Astrocyte (in vitro differentiated cells and primary cell): ENCODE data around the gene CCDC157. TPM values are rescaled to one million over a fixed set of nuclear protein-coding genes. Genes with fewer than 3 reads are reported as not detected.
A peak's percentile ranks its signal among the peaks of the same experiment; 100 is the strongest.

ENCODE experiments used
- DNase-seq: peaks from one replicate; pipeline ENCODE4 v3.0.0-alpha.2; 2010; ENCODE audit warnings: low read depth
- FAIRE-seq: peaks from 2 replicates; lab custom pipeline; 2011; peaks lifted over from hg19 to GRCh38; lab: Jason Lieb, UNC
- H2AFZ ChIP-seq: 2 replicates; pipeline ENCODE4 v1.6.0; 2012; ENCODE audit warnings: low read depth, low read length, inconsistent platforms
- H3K27ac ChIP-seq: 2 replicates; pipeline ENCODE4 v1.5.1; 2011; ENCODE audit warnings: low read depth, low read length, inconsistent platforms
- H3K27me3 ChIP-seq: 2 replicates; pipeline ENCODE4 v1.6.0; 2011; ENCODE audit warnings: low read length, inconsistent platforms; ENCODE audit not compliant: insufficient read depth
- H3K36me3 ChIP-seq: 2 replicates; pipeline ENCODE4 v1.5.1; 2011; ENCODE audit warnings: low read length, inconsistent platforms; ENCODE audit not compliant: insufficient read depth
- H3K4me1 ChIP-seq: 2 replicates; pipeline ENCODE4 v1.5.1; 2011; ENCODE audit warnings: low read length, inconsistent platforms; ENCODE audit not compliant: insufficient read depth
- H3K4me2 ChIP-seq: 2 replicates; pipeline ENCODE4 v1.6.0; 2012; ENCODE audit warnings: low read length, inconsistent platforms
- H3K4me3 ChIP-seq: 2 replicates; pipeline ENCODE4 v1.5.1; 2011; ENCODE audit warnings: low read depth, mild to moderate bottlenecking, low read length, inconsistent platforms; ENCODE audit not compliant: insufficient read depth
- H3K79me2 ChIP-seq: 2 replicates; pipeline ENCODE4 v1.6.0; 2012; ENCODE audit warnings: mild to moderate bottlenecking, low read length, inconsistent platforms; ENCODE audit not compliant: insufficient read depth
- H3K9ac ChIP-seq: 2 replicates; pipeline ENCODE4 v1.6.0; 2012; ENCODE audit warnings: mild to moderate bottlenecking, low read length, inconsistent platforms
- H3K9me3 ChIP-seq: 2 replicates; pipeline ENCODE4 v1.5.1; 2012; ENCODE audit warnings: low read depth, mild to moderate bottlenecking, low read length, inconsistent platforms; ENCODE audit not compliant: insufficient read depth
- H4K20me1 ChIP-seq: 2 replicates; pipeline ENCODE4 v1.6.0; 2012; ENCODE audit warnings: low read length, inconsistent platforms; ENCODE audit not compliant: insufficient read depth
- H3K27ac Mint-ChIP-seq: one replicate; pipeline ENCODE4 v1.8.0; 2021; ENCODE audit warnings: mild to moderate bottlenecking, mixed read lengths; ENCODE audit not compliant: unreplicated experiment
- H3K27me3 Mint-ChIP-seq: one replicate; pipeline ENCODE4 v1.8.0; 2021; ENCODE audit warnings: low read depth, mixed read lengths; ENCODE audit not compliant: unreplicated experiment
- H3K36me3 Mint-ChIP-seq: one replicate; pipeline ENCODE4 v1.8.0; 2021; ENCODE audit warnings: low read depth, mixed read lengths; ENCODE audit not compliant: unreplicated experiment
- H3K4me1 Mint-ChIP-seq: one replicate; pipeline ENCODE4 v1.8.0; 2021; ENCODE audit warnings: low read depth, mixed read lengths; ENCODE audit not compliant: unreplicated experiment
- H3K4me3 Mint-ChIP-seq: one replicate; pipeline ENCODE4 v1.8.0; 2021; ENCODE audit warnings: mild to moderate bottlenecking, moderate library complexity, mixed read lengths; ENCODE audit not compliant: unreplicated experiment
- H3K9me3 Mint-ChIP-seq: one replicate; pipeline ENCODE4 v1.8.0; 2021; ENCODE audit warnings: mild to moderate bottlenecking, mixed read lengths; ENCODE audit not compliant: unreplicated experiment
- EZH2 ChIP-seq: IDR thresholded peaks from 2 replicates; pipeline ENCODE4 v1.6.1; 2012; ENCODE audit warnings: mild to moderate bottlenecking, low read length, inconsistent platforms; ENCODE audit not compliant: insufficient read depth
- total RNA-seq: library from RNA; stranded (reverse); gene quantifications from 2 replicates; pipeline ENCODE4 v1.2.1, GENCODE V29; 2021
- TF ChIP-seq, protein P1 (sequence below): IDR thresholded peaks from 2 replicates; pipeline ENCODE4 v1.5.1; 2011; ENCODE audit warnings: low read depth, mild to moderate bottlenecking, inconsistent platforms, low read length, moderate library complexity; ENCODE audit not compliant: insufficient read depth

The CCDC157 gene
- total RNA-seq, 1 donor from 2014 or later: 2.9 TPM

GRCh38 chr22:30390974-30391691 lies 34.3 kb downstream of the CCDC157 start:
- peaks cover 3% of the 10 kb centered on the region for H3K9me3 ChIP-seq
- Mint-ChIP-seq H3K9me3 (peaks cover 5% of the 10 kb centered on the region), H3K27me3 (peaks cover 6% of the 10 kb centered on the region), H3K4me3 (no peak overlapping the region), H3K27ac (peak overlapping the region; percentile 64), H3K4me1 (peaks cover 14% of the 10 kb centered on the region), H3K36me3 (peaks cover 3% of the 10 kb centered on the region)
- DNase-seq: peak; percentile 52
- H3K79me2 ChIP-seq: peaks cover 10% of the 10 kb centered on the region
- no peak overlapping the region for H3K4me3 ChIP-seq
- FAIRE-seq: no peak
- no peak for TF ChIP-seq EZH2
- TF ChIP-seq, protein P1, sequence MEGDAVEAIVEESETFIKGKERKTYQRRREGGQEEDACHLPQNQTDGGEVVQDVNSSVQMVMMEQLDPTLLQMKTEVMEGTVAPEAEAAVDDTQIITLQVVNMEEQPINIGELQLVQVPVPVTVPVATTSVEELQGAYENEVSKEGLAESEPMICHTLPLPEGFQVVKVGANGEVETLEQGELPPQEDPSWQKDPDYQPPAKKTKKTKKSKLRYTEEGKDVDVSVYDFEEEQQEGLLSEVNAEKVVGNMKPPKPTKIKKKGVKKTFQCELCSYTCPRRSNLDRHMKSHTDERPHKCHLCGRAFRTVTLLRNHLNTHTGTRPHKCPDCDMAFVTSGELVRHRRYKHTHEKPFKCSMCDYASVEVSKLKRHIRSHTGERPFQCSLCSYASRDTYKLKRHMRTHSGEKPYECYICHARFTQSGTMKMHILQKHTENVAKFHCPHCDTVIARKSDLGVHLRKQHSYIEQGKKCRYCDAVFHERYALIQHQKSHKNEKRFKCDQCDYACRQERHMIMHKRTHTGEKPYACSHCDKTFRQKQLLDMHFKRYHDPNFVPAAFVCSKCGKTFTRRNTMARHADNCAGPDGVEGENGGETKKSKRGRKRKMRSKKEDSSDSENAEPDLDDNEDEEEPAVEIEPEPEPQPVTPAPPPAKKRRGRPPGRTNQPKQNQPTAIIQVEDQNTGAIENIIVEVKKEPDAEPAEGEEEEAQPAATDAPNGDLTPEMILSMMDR: peak; percentile 72
- H3K4me1 ChIP-seq: peaks cover 26% of the 10 kb centered on the region
- no peak overlapping the region for H3K4me2 ChIP-seq
- H4K20me1 ChIP-seq: peaks cover 3% of the 10 kb centered on the region
- H3K27me3 ChIP-seq: no peaks in the 10 kb centered on the region
- H2AFZ ChIP-seq: no peak overlapping the region
- H3K9ac ChIP-seq: no peak overlapping the region
- no peaks in the 10 kb centered on the region for H3K36me3 ChIP-seq
- peak overlapping the region; percentile 10 for H3K27ac ChIP-seq

DNA sequence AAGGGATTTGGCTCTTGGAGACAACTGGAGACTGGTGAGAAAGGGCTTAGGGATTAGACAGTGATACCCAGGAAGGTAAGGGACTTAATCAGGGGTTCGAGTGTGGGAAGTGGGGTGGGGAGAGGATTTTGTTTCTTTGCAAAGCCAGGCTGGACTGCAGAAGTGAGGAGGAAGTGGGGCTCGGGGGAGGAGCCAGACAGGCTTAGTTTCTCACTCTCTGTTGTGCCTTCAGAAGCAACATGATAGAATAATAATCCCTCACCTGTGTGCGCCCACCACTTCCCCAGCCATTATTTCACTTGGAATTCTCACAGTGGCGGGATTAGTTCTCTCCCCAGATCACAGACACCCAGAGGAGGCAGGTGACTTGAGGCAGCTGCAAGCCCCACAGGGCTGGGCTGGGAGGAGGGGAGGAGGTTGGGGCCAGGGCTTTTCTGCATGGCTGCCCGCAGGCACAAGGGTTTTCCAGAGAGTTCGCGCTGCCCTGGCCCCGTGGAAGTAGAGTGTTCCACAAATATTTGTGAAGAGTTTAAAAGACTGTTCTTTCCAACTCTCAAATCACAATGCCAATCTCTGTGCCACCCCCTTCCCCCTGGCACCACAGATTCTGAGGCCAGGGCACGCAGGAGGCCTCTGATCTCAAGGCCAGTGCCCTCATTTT lies 36.0 kb downstream of the CCDC157 start:
- peaks cover 6% of the 10 kb centered on the region for H3K27me3 Mint-ChIP-seq
- no peak overlapping the region for H3K4me3 Mint-ChIP-seq
- FAIRE-seq (no peak), DNase-seq (no peak)
- peaks cover 6% of the 10 kb centered on the region for H4K20me1 ChIP-seq
- TF ChIP-seq, protein P1: no peak
- TF ChIP-seq EZH2: no peak
- H3K36me3 ChIP-seq: no peaks in the 10 kb centered on the region
- peaks cover 24% of the 10 kb centered on the region for H3K4me1 ChIP-seq
- H3K4me3 ChIP-seq: no peak overlapping the region
- no peak overlapping the region for H2AFZ ChIP-seq
- peaks cover 3% of the 10 kb centered on the region for H3K9me3 ChIP-seq
- H3K36me3 Mint-ChIP-seq: no peaks in the 10 kb centered on the region
- peak overlapping the region; percentile 8 for H3K4me2 ChIP-seq
- H3K27ac ChIP-seq: no peak overlapping the region
- peaks cover 5% of the 10 kb centered on the region for H3K9me3 Mint-ChIP-seq
- no peaks in the 10 kb centered on the region for H3K27me3 ChIP-seq
- H3K79me2 ChIP-seq: peaks cover 19% of the 10 kb centered on the region
- no peak overlapping the region for H3K27ac Mint-ChIP-seq
- peaks cover 13% of the 10 kb centered on the region for H3K4me1 Mint-ChIP-seq
- H3K9ac ChIP-seq: no peak overlapping the region

DNA sequence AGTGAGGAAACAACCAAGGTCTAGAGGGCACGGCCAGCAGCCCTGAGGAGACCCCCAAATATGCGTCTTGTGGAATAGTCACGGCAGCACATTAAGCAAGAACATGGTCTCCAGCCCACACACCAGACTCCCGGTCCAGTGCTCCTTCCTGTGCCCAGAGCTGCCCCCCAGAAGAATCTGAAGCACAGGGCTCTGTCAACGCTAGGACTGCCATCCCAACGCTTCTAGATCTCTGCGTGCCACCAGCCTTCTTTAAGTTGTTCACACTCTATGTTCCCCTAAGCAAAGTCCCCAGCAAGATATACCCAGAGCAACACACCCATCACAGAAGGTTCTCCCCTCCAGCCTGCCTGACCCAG lies 36.5 kb downstream of the CCDC157 start:
- no peak overlapping the region for H3K9ac ChIP-seq
- no peak overlapping the region for H2AFZ ChIP-seq
- TF ChIP-seq EZH2: no peak
- TF ChIP-seq, protein P1: no peak
- H3K4me1 ChIP-seq: peaks cover 29% of the 10 kb centered on the region
- H3K4me2 ChIP-seq: no peak overlapping the region
- Mint-ChIP-seq H3K4me1 (peaks cover 17% of the 10 kb centered on the region), H3K36me3 (no peaks in the 10 kb centered on the region), H3K27ac (no peak overlapping the region), H3K27me3 (peaks cover 6% of the 10 kb centered on the region), H3K9me3 (peaks cover 5% of the 10 kb centered on the region), H3K4me3 (no peak overlapping the region)
- H3K79me2 ChIP-seq: peaks cover 24% of the 10 kb centered on the region
- peaks cover 11% of the 10 kb centered on the region for H4K20me1 ChIP-seq
- H3K4me3 ChIP-seq: no peak overlapping the region
- DNase-seq (no peak), FAIRE-seq (no peak)
- H3K27me3 ChIP-seq: no peaks in the 10 kb centered on the region
- peaks cover 3% of the 10 kb centered on the region for H3K9me3 ChIP-seq
- no peaks in the 10 kb centered on the region for H3K36me3 ChIP-seq
- no peak overlapping the region for H3K27ac ChIP-seq
